Choroid plexus epithelial cell (primary cell): Measurements from ENCODE around the gene NCSTN.
A peak's percentile ranks its signal among the peaks of the same experiment; 100 is the strongest.

Source experiments
- DNase-seq: peaks from one replicate; pipeline ENCODE4 v3.0.0-alpha.2; 2010; ENCODE audit warnings: low read depth
- H3K4me3 ChIP-seq: 2 replicates; pipeline ENCODE4 v1.5.1; 2011; ENCODE audit warnings: low read depth, mild to moderate bottlenecking, control low read depth, low read length, moderate library complexity
- TF ChIP-seq, protein P1 (sequence below): conservative IDR thresholded peaks from 2 replicates; pipeline ENCODE4 v1.5.1; 2011; ENCODE audit warnings: low read depth, mild to moderate bottlenecking, control low read depth, inconsistent platforms, low read length, moderate library complexity

Gene NCSTN

DNA sequence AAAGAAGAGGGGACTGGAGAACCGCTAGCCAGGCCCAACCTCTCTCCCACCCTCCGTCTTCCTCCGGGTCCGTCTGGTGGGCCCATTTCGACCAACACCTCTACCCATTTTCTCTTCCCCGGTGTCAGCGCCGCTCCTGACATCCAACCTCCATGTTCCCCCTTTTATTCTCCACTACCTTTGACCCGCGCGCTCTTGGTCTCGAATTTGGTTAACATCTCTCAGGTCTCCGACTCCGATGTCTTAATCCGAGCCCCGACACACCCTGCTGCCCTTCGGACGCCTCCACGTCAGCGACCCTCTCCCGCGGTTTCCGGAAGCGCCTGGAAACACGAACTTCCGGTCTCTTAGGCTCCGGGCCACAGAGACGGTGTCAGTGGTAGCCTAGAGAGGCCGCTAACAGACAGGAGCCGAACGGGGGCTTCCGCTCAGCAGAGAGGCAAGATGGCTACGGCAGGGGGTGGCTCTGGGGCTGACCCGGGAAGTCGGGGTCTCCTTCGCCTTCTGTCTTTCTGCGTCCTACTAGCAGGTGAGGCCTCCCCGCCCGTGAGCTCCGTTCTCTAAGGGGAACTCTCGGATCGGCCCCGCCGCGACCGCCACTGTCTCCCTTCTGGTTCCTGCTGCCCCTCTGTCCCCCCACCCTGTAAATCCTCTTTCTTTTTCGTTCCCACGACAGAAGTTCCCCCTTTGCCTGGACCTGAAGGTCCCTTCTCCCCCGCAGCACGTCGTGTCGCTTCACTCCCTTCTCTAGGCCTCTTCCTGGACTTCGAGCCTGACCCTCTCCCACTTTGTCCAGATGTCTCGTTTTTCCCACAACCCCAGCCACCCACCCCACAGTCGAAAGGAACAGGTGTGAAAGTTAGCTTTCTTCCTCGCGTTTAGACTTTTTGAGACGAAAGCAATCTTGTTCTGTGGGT, at the start of gene NCSTN, which contains the start of gene COPA:
TSS of gene NCSTN (plus strand) at position 431 of the 917 bp plus-strand sequence. CDS start at position 445, 14 bp downstream.
TSS of gene COPA (minus strand) at position 298 of the 917 bp plus-strand sequence. CDS start at position 218, 80 bp downstream.
- peak; percentile 98 for DNase-seq
- TF ChIP-seq, protein P1, sequence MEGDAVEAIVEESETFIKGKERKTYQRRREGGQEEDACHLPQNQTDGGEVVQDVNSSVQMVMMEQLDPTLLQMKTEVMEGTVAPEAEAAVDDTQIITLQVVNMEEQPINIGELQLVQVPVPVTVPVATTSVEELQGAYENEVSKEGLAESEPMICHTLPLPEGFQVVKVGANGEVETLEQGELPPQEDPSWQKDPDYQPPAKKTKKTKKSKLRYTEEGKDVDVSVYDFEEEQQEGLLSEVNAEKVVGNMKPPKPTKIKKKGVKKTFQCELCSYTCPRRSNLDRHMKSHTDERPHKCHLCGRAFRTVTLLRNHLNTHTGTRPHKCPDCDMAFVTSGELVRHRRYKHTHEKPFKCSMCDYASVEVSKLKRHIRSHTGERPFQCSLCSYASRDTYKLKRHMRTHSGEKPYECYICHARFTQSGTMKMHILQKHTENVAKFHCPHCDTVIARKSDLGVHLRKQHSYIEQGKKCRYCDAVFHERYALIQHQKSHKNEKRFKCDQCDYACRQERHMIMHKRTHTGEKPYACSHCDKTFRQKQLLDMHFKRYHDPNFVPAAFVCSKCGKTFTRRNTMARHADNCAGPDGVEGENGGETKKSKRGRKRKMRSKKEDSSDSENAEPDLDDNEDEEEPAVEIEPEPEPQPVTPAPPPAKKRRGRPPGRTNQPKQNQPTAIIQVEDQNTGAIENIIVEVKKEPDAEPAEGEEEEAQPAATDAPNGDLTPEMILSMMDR = peak; percentile 24
- H3K4me3 ChIP-seq = peak within 1 kb of the TSS; percentile 97

DNA sequence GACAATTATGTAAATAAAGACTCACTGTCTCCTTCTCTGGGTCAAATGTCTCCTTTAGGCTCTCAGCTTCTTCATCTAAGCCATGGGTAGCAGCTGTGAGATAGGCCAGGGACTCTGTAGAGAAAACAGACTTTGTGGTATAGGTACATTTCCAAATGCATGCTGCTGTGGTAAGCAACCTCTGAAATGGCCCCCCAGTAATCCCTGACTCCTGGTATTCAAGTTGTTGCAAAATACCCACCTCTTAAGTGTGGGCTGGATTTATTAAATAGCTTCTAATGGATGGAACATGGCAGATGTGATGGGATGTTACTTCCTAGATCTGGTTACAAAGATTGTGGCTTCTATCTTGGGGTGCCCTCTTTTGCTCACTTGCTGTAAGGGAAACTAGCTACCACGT, 47.1 kb upstream of the NCSTN start:
- TF ChIP-seq, protein P1 = no peak
- DNase-seq = peak; percentile 18
- no peak overlapping the region for H3K4me3 ChIP-seq

- no peak overlapping the region for H3K4me3 ChIP-seq
- DNase-seq = no peak
- TF ChIP-seq, protein P1 = no peak
Observed at GRCh38 chr1:160300173-160300572, 43.0 kb upstream of the NCSTN start.

DNA sequence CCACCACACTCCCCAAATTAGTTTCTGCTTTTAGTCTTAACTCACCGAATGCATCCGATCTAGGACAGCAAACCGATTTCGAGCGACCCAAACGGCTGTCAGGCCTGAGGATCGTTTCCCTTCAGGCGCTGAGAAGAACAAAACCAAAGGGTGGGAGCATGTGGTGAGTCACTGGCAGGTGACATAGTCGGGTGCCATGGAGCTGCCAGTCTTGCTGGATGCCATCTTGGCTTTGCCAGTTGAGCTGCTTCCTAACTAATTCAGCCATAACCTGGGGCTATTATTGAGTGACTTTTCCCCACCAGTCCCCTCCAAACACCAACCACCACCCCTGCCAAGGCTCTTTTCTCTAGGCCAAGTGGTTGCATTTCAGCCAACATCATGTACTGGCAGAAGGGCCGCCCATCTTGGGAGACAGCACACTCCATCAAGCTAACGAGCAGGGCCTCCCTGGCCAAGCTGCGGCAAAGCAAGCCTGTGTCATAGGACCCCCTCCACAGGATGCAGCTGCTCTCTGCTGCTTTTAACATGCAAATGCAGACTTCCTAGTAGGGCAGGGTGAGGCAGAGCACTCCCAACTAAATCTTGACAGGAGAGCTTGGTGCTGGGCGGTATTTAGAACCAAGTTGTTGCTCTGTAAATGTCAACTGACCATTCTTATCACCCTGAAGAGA, 35.9 kb upstream of the NCSTN start:
- TF ChIP-seq, protein P1 = no peak
- peak; percentile 69 for DNase-seq
- H3K4me3 ChIP-seq = no peak overlapping the region

DNA sequence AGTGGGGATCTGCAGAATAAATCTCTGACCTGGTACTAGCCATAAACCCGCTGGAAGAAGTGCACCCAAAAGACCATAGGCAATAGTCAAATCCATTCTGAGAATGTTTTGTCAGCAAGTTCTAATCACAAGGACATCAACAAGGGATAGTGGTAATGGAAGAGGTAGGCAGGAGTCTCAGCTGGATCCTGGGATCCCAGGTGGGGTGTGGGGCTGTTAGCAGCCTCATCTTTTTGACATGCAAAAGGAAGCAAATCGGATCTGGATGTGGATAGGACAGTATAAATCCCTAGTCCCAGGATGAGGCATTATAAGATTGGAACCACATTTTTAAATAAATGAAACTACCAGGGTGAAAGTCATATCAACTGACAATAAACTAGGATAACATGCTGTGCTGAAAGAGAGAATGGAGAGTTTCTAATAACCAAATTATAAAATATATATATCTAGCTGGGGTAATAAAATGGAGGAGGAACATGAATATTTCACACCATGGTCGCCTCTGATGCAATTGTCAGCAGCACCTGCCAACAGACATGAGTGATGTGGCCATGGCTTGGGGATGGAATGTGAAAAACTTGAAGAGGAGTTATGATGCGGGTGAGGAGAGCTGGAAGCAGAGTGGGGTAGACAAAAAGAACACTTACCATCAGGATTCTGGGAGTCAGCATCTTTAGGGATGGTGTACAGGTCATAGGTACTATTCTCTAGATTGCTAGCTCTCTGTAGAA, 34.6 kb upstream of the NCSTN start:
- H3K4me3 ChIP-seq = no peak overlapping the region
- TF ChIP-seq, protein P1 = no peak
- DNase-seq = peak; percentile 52

GRCh38 chr1:160309185-160309557, 34.0 kb upstream of the NCSTN start:
- TF ChIP-seq, protein P1 = no peak
- peak; percentile 59 for DNase-seq
- H3K4me3 ChIP-seq = no peak overlapping the region
